ENCODE data around the gene LCN15.

DNA sequence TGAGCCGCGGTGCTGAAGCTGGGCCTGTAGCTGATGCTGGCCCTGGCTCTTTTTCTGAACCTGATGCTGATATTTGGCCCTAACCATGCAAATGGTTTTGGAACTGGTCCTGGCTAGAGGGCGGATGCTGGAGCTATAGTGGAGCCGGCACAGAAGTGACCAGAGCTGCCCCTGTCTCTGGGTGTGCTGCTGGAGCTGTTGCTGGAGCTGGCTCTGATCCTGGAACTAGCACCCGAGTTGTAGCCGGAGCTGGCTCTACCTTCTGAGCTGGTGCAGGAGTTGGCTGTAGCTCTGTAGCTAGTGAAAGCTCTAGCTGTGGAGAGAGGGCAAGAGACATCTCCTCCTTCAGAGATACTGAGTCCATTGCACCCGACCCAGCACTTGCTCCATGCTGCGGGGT is 34.4 kb downstream of the LCN15 start:
- TF ChIP-seq, protein P1, sequence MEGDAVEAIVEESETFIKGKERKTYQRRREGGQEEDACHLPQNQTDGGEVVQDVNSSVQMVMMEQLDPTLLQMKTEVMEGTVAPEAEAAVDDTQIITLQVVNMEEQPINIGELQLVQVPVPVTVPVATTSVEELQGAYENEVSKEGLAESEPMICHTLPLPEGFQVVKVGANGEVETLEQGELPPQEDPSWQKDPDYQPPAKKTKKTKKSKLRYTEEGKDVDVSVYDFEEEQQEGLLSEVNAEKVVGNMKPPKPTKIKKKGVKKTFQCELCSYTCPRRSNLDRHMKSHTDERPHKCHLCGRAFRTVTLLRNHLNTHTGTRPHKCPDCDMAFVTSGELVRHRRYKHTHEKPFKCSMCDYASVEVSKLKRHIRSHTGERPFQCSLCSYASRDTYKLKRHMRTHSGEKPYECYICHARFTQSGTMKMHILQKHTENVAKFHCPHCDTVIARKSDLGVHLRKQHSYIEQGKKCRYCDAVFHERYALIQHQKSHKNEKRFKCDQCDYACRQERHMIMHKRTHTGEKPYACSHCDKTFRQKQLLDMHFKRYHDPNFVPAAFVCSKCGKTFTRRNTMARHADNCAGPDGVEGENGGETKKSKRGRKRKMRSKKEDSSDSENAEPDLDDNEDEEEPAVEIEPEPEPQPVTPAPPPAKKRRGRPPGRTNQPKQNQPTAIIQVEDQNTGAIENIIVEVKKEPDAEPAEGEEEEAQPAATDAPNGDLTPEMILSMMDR (IDR thresholded peaks at IDR 0.05) = no peak
- TF ChIP-seq TCF7L2 (IDR thresholded peaks at IDR 0.05; ENCODE audit: low read depth, low read length) = no peak
- no peak for TF ChIP-seq POLR2AphosphoS5 (IDR thresholded peaks at IDR 0.05; ENCODE audit: low read depth, low read length)

Measured in Panc1 (cell line).